Glutamatergic neuron (in vitro differentiated cells): Measurements from ENCODE around the gene GUCA2B. TPM values are rescaled to one million over a fixed set of nuclear protein-coding genes. Genes with fewer than 3 reads are reported as not detected.

Source experiments
- DNase-seq: peaks from one replicate; pipeline ENCODE4 v3.0.0; 2022
- H3K27ac Mint-ChIP-seq: one replicate; pipeline ENCODE4 v1.8.0; 2020; ENCODE audit warnings: mild to moderate bottlenecking, mixed read lengths, inconsistent platforms; ENCODE audit not compliant: unreplicated experiment
- H3K27me3 Mint-ChIP-seq: one replicate; pipeline ENCODE4 v1.8.0; 2020; ENCODE audit warnings: mild to moderate bottlenecking, moderate library complexity, mixed read lengths, inconsistent platforms; ENCODE audit not compliant: unreplicated experiment
- H3K36me3 Mint-ChIP-seq: one replicate; pipeline ENCODE4 v1.8.0; 2020; ENCODE audit warnings: mild to moderate bottlenecking, mixed read lengths, inconsistent platforms; ENCODE audit not compliant: unreplicated experiment
- H3K4me1 Mint-ChIP-seq: one replicate; pipeline ENCODE4 v1.8.0; 2020; ENCODE audit warnings: mild to moderate bottlenecking, low read depth, mixed read lengths, inconsistent platforms; ENCODE audit not compliant: unreplicated experiment
- H3K4me3 Mint-ChIP-seq: one replicate; pipeline ENCODE4 v1.8.0; 2020; ENCODE audit warnings: mild to moderate bottlenecking, mixed read lengths, inconsistent platforms; ENCODE audit not compliant: unreplicated experiment
- H3K9me3 Mint-ChIP-seq: one replicate; pipeline ENCODE4 v1.8.0; 2020; ENCODE audit warnings: mild to moderate bottlenecking, moderate library complexity, mixed read lengths, inconsistent platforms; ENCODE audit not compliant: unreplicated experiment
- CTCF ChIP-seq: fragments of 200-600 bp; sonication (generic); IDR thresholded peaks from one replicate; pipeline ENCODE4 v1.5.0; 2021; ENCODE audit not compliant: partially characterized antibody, unreplicated experiment
- total RNA-seq: library from RNA; stranded (reverse); fragmentation: NEBNext Ultra II Directional; extraction: Animal tissue kit (Norgen Biotek cat#: 25700); gene quantifications from one replicate; pipeline ENCODE4 v1.2.1, GENCODE V29; 2021; ENCODE audit not compliant: unreplicated experiment

The GUCA2B gene
- total RNA-seq, 1 donor from 2014 or later: not detected

- peaks cover 13% of the 10 kb centered on the region for H3K4me1 Mint-ChIP-seq
- H3K4me3 Mint-ChIP-seq: no peak overlapping the region
- H3K27ac Mint-ChIP-seq: no peak overlapping the region
- H3K36me3 Mint-ChIP-seq: no peaks in the 10 kb centered on the region
- no peak for TF ChIP-seq CTCF
- H3K9me3 Mint-ChIP-seq: no peaks in the 10 kb centered on the region
- H3K27me3 Mint-ChIP-seq: peaks cover 4% of the 10 kb centered on the region
- DNase-seq: no peak
These were observed 13.8 kb upstream of the GUCA2B start for GRCh38 chr1:42139444-42139843.

GRCh38 chr1:42140191-42140590 lies 13.0 kb upstream of the GUCA2B start:
- no peak for TF ChIP-seq CTCF
- DNase-seq: no peak
- H3K36me3 Mint-ChIP-seq: no peaks in the 10 kb centered on the region

DNA sequence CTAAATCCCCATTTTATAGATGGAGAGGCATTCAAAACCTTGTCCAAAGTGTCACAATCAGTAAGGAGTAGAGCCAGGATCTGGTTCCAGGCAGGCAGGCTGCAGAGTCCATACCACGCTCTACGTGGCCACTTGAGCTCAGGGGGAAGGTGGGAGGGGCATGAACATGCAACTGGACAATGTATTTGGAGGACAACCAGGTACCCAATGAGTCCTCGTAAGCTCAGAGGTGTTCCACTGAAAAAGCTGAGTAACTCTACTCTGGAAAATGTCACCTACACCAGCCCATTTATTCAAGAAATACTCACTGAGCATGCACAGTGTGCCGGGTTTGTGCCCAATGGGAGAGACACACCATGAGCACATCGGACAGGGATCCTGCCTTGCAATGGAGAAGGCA lies 11.2 kb upstream of the GUCA2B start:
- H3K36me3 Mint-ChIP-seq: no peaks in the 10 kb centered on the region
- no peak for DNase-seq
- H3K27me3 Mint-ChIP-seq: peaks cover 3% of the 10 kb centered on the region
- no peak overlapping the region for H3K27ac Mint-ChIP-seq
- peaks cover 20% of the 10 kb centered on the region for H3K4me1 Mint-ChIP-seq
- H3K4me3 Mint-ChIP-seq: no peak overlapping the region
- no peaks in the 10 kb centered on the region for H3K9me3 Mint-ChIP-seq
- no peak for TF ChIP-seq CTCF

More at GRCh38 chr1:42140191-42140590, 13.0 kb upstream of the GUCA2B start:
- Mint-ChIP-seq H3K4me1 (peaks cover 18% of the 10 kb centered on the region), H3K27ac (no peak overlapping the region), H3K9me3 (no peaks in the 10 kb centered on the region), H3K27me3 (peaks cover 4% of the 10 kb centered on the region), H3K4me3 (no peak overlapping the region)

- DNase-seq: no peak
- no peaks in the 10 kb centered on the region for H3K36me3 Mint-ChIP-seq
- no peaks in the 10 kb centered on the region for H3K9me3 Mint-ChIP-seq
- no peaks in the 10 kb centered on the region for H3K27me3 Mint-ChIP-seq
- TF ChIP-seq CTCF: no peak
- no peak overlapping the region for H3K27ac Mint-ChIP-seq
- H3K4me1 Mint-ChIP-seq: peaks cover 13% of the 10 kb centered on the region
- H3K4me3 Mint-ChIP-seq: no peak overlapping the region
These were observed 10.1 kb upstream of the GUCA2B start for GRCh38 chr1:42142894-42143675.

DNA sequence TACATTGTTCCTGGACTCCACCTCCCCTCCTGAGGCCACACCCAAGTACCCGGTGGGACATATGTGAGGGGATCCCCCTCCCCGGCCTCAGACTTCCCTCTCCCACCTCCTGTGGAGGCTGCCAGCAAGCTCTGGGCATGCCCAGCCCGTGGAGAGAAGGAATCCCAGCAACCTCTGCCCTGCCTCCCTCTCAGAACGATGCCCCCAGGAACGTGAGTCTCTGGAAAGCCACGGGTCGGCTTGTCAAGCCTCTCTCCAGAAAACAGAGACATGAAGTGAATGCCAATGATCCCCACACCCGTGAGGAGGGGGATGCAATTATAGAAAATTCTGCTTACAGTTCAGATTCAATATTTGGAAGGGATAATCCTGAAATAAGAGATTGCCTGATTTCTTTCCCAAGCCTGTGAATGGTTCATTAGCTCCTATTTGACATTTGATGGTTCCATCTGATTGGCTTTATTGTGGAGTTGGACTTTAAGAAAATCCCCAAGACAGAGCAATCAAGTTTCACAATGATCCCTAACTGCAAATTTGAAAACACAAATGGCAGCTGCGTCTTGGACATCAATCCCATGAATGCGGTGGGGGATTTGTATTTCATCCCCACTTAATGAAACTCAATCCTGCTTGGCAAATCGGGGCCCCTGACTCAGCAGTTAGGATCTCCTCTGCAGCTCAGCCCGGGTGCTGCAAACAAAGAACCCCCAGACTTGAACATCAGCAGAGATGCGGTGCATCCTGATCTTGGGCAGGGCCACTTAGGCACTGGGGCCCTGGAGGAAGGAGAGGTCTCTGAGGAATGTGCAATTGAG lies 9.1 kb upstream of the GUCA2B start:
- Mint-ChIP-seq H3K4me1 (peaks cover 11% of the 10 kb centered on the region), H3K9me3 (no peaks in the 10 kb centered on the region), H3K27me3 (no peaks in the 10 kb centered on the region), H3K36me3 (no peaks in the 10 kb centered on the region), H3K4me3 (no peak overlapping the region), H3K27ac (no peak overlapping the region)
- TF ChIP-seq CTCF: no peak
- DNase-seq: no peak
